PC-3 (cell line): ENCODE results near the gene LTB. TPM values are rescaled to one million over a fixed set of nuclear protein-coding genes. Genes with fewer than 3 reads are reported as not detected.
A peak's percentile ranks its signal among the peaks of the same experiment; 100 is the strongest.

Source experiments
- ATAC-seq: fragments of 200-7000 bp; cut with Tn5 transposase; 2 replicates; pipeline ENCODE4 v1.9.1; 2020; ENCODE audit warnings: mild to moderate bottlenecking, moderate library complexity
- BruUV-seq: library from RNA; stranded (reverse); fragments of 400-500 nt; replicated peaks from 2 replicates; lab custom pipeline; 2021; lab: Mats Ljungman, UMichigan
- CTCF ChIA-PET: fragments of 300-600 bp; sonication (Branson Sonifier 250); formaldehyde crosslinking; loops from one replicate; lab custom pipeline; 2022; ENCODE audit warnings: antibody characterized with exemption; lab: Charles Lee
- POLR2A ChIA-PET: fragments of 300-600 bp; sonication (Branson Sonifier 250); formaldehyde crosslinking; loops from one replicate; lab custom pipeline; 2022; ENCODE audit warnings: antibody characterized with exemption; ENCODE audit not compliant: unreplicated experiment; lab: Charles Lee
- DNase-seq: peaks from one replicate; pipeline ENCODE4 v3.0.0-alpha.2; 2015
- H2AFZ ChIP-seq: fragments of 300-600 bp; sonication (generic); 2 replicates; pipeline ENCODE4 v1.6.0; 2016; ENCODE audit warnings: antibody characterized with exemption, low read length
- H3F3A ChIP-seq: fragments of 300-600 bp; sonication (generic); one replicate; pipeline ENCODE4 v1.6.0; 2017; ENCODE audit warnings: antibody characterized with exemption, low read length, control low read depth, mild to moderate bottlenecking; ENCODE audit not compliant: unreplicated experiment
- H3K27ac ChIP-seq: fragments of 300-600 bp; sonication (generic); 2 replicates; pipeline ENCODE4 v1.5.1; 2016; ENCODE audit warnings: mild to moderate bottlenecking, low read length
- H3K27me3 ChIP-seq: fragments of 300-600 bp; sonication (generic); 2 replicates; pipeline ENCODE4 v1.6.1; 2016; ENCODE audit warnings: low read length, mixed read lengths
- H3K36me3 ChIP-seq: fragments of 300-600 bp; sonication (generic); 2 replicates; pipeline ENCODE4 v1.6.1; 2016; ENCODE audit warnings: low read depth, mixed run types, low read length, mixed read lengths
- H3K4me1 ChIP-seq: fragments of 300-600 bp; sonication (generic); 2 replicates; pipeline ENCODE4 v1.5.1; 2016; ENCODE audit warnings: low read length; ENCODE audit not compliant: insufficient read depth
- H3K4me2 ChIP-seq: fragments of 300-600 bp; sonication (generic); 2 replicates; pipeline ENCODE4 v1.6.0; 2016; ENCODE audit warnings: low read length
- H3K4me3 ChIP-seq: fragments of 300-600 bp; sonication (generic); 2 replicates; pipeline ENCODE4 v1.5.1; 2016; ENCODE audit warnings: mild to moderate bottlenecking, low read length, mixed read lengths
- H3K79me2 ChIP-seq: fragments of 300-600 bp; sonication (generic); 2 replicates; pipeline ENCODE4 v1.6.1; 2017; ENCODE audit warnings: low read length, mixed read lengths
- H3K9ac ChIP-seq: fragments of 300-600 bp; sonication (generic); 2 replicates; pipeline ENCODE4 v1.6.0; 2016; ENCODE audit warnings: mild to moderate bottlenecking, low read length
- H3K9me2 ChIP-seq: fragments of 300-600 bp; sonication (generic); replicated peaks from 2 replicates; pipeline ENCODE4 v1.6.1; 2016; ENCODE audit warnings: mixed run types, low read length, mixed read lengths
- H3K9me3 ChIP-seq: fragments of 300-600 bp; sonication (generic); 2 replicates; pipeline ENCODE4 v1.6.1; 2016; ENCODE audit warnings: low read length, mixed read lengths
- H4K20me1 ChIP-seq: fragments of 300-600 bp; sonication (generic); 2 replicates; pipeline ENCODE4 v1.6.1; 2016; ENCODE audit warnings: low read length, mixed read lengths
- EZH2 ChIP-seq: fragments of 300-600 bp; sonication (generic); IDR thresholded peaks from one replicate; pipeline ENCODE4 v1.6.1; 2017; ENCODE audit warnings: antibody characterized with exemption, mild to moderate bottlenecking, low read length; ENCODE audit not compliant: unreplicated experiment
- EZH2phosphoT487 ChIP-seq: fragments of 300-600 bp; sonication (generic); IDR thresholded peaks from 2 replicates; pipeline ENCODE4 v1.6.1; 2018; ENCODE audit warnings: mild to moderate bottlenecking, antibody characterized with exemption, low read length, borderline replicate concordance
- intact Hi-C: fragments of 100-400 bp; cut with micrococcal nuclease; formaldehyde crosslinking; loops from 2 replicates; pipeline ENCODE4 v1.9.0; 2023
- total RNA-seq: library from RNA; depleted of rRNA; stranded (reverse); fragments of >200 nt; gene quantifications from 2 replicates; pipeline ENCODE4 v1.2.3, GENCODE V29; 2014
- TF ChIP-seq, protein P1 (sequence below): fragments of 300-600 bp; sonication (generic); conservative IDR thresholded peaks from 2 replicates; pipeline ENCODE4 v1.5.1; 2017; ENCODE audit warnings: antibody characterized with exemption, low read depth, mild to moderate bottlenecking, low read length

The LTB gene
- total RNA-seq, 1 experiment from 2014 or later, result 1.5 TPM

DNA sequence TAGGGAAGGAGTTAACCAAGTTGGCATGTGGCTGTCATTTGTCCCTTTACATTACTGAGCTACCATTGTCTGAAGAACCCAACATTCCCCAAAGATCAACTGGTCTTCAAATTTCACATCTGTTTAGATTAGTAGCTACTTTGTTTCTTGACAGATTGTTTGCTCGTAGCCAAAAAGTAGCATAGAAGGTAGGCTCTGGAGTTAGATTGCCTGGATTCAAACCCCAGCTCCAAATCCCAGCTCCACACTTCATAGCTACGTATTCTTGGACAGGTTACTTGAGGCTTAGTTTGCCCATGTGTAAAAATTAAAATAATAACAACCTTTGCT, 33.7 kb downstream of the LTB start:
- TF ChIP-seq EZH2 (no peak), EZH2phosphoT487 (no peak)
- TF ChIP-seq, protein P1, sequence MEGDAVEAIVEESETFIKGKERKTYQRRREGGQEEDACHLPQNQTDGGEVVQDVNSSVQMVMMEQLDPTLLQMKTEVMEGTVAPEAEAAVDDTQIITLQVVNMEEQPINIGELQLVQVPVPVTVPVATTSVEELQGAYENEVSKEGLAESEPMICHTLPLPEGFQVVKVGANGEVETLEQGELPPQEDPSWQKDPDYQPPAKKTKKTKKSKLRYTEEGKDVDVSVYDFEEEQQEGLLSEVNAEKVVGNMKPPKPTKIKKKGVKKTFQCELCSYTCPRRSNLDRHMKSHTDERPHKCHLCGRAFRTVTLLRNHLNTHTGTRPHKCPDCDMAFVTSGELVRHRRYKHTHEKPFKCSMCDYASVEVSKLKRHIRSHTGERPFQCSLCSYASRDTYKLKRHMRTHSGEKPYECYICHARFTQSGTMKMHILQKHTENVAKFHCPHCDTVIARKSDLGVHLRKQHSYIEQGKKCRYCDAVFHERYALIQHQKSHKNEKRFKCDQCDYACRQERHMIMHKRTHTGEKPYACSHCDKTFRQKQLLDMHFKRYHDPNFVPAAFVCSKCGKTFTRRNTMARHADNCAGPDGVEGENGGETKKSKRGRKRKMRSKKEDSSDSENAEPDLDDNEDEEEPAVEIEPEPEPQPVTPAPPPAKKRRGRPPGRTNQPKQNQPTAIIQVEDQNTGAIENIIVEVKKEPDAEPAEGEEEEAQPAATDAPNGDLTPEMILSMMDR, result no peak
- DNase-seq (no peak), ATAC-seq (no peak)
- POLR2A ChIA-PET, result no interaction called here
- Histone ChIP-seq H2AFZ (peak overlapping the region; percentile 54), H3K4me1 (peaks cover 14% of the 10 kb centered on the region), H3K27me3 (no peaks in the 10 kb centered on the region), H3F3A (no peaks in the 10 kb centered on the region), H3K27ac (no peak overlapping the region), H3K36me3 (peaks cover 13% of the 10 kb centered on the region), H3K4me2 (peak overlapping the region; percentile 96), H3K79me2 (peaks cover 23% of the 10 kb centered on the region), H3K9me2 (no peaks in the 10 kb centered on the region), H3K9ac (peak overlapping the region; percentile 97), H3K4me3 (peak overlapping the region; percentile 76), H4K20me1 (no peaks in the 10 kb centered on the region), H3K9me3 (no peaks in the 10 kb centered on the region)
- no TSS peak for BruUV-seq
- intact Hi-C loops, result loop anchor here (5.0 kb wide), 1 partner anchor 119 kb away; the partner anchor contains the start of genes CSNK2B and LY6G5B
- CTCF ChIA-PET, result interaction anchor here (0.9 kb wide), 1 partner anchor 50 kb away, joined by 5 read pairs; no protein-coding TSS in a partner anchor

DNA sequence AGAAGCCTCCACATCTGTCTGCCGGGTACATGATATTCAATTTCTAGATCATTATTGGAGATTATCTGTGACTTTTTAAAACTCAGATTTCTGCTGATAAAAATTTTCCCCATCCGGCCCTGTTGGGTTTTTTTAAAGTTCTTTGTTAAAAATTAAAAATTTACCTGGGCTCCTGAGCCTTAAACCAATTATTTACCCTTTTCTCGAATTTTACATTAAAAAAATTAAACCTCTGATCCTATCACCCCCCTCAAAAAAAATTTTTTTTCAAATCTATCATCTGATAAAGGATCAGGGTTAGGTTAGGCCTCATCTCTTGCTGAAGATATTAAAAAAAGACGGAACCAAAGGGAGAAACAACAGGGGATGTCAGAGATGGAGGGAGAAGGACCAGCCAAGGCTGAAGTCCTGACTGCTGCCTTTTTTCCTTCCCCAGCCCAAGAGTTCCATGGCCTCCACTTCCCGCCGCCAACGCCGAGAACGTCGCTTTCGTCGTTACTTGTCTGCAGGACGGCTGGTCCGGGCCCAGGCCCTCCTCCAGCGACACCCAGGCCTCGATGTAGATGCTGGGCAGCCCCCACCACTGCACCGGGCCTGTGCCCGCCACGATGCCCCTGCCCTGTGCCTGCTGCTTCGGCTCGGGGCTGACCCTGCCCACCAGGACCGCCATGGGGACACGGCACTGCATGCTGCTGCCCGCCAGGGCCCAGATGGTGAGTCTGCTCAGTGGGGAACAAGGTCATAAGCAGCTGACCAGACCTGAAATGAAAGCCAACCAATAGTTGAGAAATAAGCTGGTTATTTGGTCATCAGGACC, 34.3 kb downstream of the LTB start:
- CTCF ChIA-PET, result interaction anchor here (0.6 to 2.1 kb wide), 4 partner anchors 50 to 279 kb away, joined by 3 to 9 read pairs (median 4); no protein-coding TSS in a partner anchor
- H2AFZ ChIP-seq, result peak overlapping the region; percentile 54
- TF ChIP-seq EZH2phosphoT487 (no peak), EZH2 (no peak)
- no peaks in the 10 kb centered on the region for H3F3A ChIP-seq
- peaks cover 8% of the 10 kb centered on the region; the same call in 1 of the 2 replicates for H3K36me3 ChIP-seq
- no peaks in the 10 kb centered on the region for H4K20me1 ChIP-seq
- intact Hi-C loops, result loop anchor here (5.0 kb wide), 1 partner anchor 119 kb away; the partner anchor contains the start of genes CSNK2B and LY6G5B
- H3K9ac ChIP-seq, result peak overlapping the region; percentile 97
- H3K4me1 ChIP-seq, result peaks cover 18% of the 10 kb centered on the region
- POLR2A ChIA-PET, result interaction anchor here (0.6 to 0.7 kb wide), 2 partner anchors 85 to 1426 kb away, joined by 3 read pairs; no protein-coding TSS in a partner anchor
- H3K79me2 ChIP-seq, result peaks cover 28% of the 10 kb centered on the region
- H3K27ac ChIP-seq, result peak overlapping the region; percentile 41
- TSS peak; percentile 58 for BruUV-seq
- H3K4me3 ChIP-seq, result peak overlapping the region; percentile 76
- H3K4me2 ChIP-seq, result peak overlapping the region; percentile 96
- ATAC-seq (no peak), DNase-seq (no peak)
- no peaks in the 10 kb centered on the region for H3K27me3 ChIP-seq
- no peaks in the 10 kb centered on the region for H3K9me2 ChIP-seq
- no peaks in the 10 kb centered on the region for H3K9me3 ChIP-seq

DNA sequence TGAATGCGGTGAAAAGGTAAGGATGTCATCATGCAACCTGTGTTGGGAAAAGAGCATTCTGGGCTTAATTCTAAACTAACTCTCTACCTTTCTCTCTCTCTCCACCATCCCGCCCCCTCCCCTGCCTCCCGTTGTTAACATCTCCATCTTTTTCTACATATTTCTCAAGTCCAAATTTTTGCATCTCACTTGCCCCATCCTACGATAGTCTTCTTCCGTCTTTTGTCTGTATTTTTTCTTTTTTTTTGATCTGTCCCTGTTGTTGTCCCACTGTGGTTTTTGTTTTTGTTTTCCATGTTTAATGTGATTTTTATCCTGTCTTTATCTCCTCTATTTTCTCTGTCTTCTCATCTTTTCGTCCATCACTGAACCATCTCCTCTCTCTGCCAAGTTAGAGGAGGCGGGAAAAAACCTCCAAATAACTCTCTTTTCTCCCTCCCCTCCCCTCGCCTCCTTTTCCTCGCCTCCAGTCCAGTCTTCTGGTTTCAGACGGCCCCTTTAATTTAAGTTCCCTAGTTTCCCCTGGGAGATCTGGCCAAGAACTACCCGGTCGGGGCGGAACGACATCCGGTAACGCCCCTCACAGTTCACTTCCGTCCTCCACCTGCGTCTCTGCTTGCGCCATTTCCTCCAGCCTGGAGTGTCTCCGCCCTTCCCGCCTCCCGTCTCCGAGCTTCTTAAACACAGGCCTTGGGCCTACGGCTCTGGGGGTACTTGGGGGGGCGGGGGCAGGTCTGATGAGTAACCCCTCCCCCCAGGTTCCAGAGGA, 35.1 kb downstream of the LTB start, which contains the start of gene NFKBIL1:
TSS of gene NFKBIL1 (plus strand) at position 651 of the 769 bp plus-strand sequence. CDS start at position 738, 87 bp downstream.
- H3K4me2 ChIP-seq, result peak within 1 kb of the TSS; percentile 96
- ChIA-PET POLR2A (interaction anchor here (0.6 to 0.7 kb wide), 2 partner anchors 85 to 1427 kb away, joined by 3 read pairs; no protein-coding TSS in a partner anchor), CTCF (interaction anchor here (0.6 to 2.1 kb wide), 3 partner anchors 51 to 278 kb away, joined by 3 to 9 read pairs (median 4); no protein-coding TSS in a partner anchor)
- TF ChIP-seq, protein P1, result no peak
- TF ChIP-seq EZH2, result no peak
- TF ChIP-seq EZH2phosphoT487, result no peak
- H3K4me3 ChIP-seq, result peak within 1 kb of the TSS; percentile 76
- peaks cover 20% of the 10 kb centered on the region for H3K4me1 ChIP-seq
- peaks cover 8% of the 10 kb centered on the region; the same call in 1 of the 2 replicates for H3K36me3 ChIP-seq
- no peaks in the 10 kb centered on the region for H3F3A ChIP-seq
- H3K9ac ChIP-seq, result peak within 1 kb of the TSS; percentile 97
- peak within 1 kb of the TSS; percentile 41 for H3K27ac ChIP-seq
- no peaks in the 10 kb centered on the region for H4K20me1 ChIP-seq
- peak within 1 kb of the TSS; percentile 82 for H2AFZ ChIP-seq
- peaks cover 33% of the 10 kb centered on the region for H3K79me2 ChIP-seq
- intact Hi-C loops, result loop anchor here (1.0 to 5.0 kb wide), 3 partner anchors 51 to 120 kb away; partner anchors contain the start of genes CSNK2B and LY6G5B
- no peaks in the 10 kb centered on the region for H3K27me3 ChIP-seq
- BruUV-seq, result no TSS peak
- DNase-seq (peak; percentile 95), ATAC-seq (peak; percentile 81)
- no peaks in the 10 kb centered on the region for H3K9me3 ChIP-seq
- H3K9me2 ChIP-seq, result no peaks in the 10 kb centered on the region
